ENCODE measurements around the gene HOXA2. TPM values are rescaled to one million over a fixed set of nuclear protein-coding genes. Genes with fewer than 3 reads are reported as not detected.

HOXA2 gene
- total RNA-seq, 1 donor from 2014 or later, result not detected

DNA sequence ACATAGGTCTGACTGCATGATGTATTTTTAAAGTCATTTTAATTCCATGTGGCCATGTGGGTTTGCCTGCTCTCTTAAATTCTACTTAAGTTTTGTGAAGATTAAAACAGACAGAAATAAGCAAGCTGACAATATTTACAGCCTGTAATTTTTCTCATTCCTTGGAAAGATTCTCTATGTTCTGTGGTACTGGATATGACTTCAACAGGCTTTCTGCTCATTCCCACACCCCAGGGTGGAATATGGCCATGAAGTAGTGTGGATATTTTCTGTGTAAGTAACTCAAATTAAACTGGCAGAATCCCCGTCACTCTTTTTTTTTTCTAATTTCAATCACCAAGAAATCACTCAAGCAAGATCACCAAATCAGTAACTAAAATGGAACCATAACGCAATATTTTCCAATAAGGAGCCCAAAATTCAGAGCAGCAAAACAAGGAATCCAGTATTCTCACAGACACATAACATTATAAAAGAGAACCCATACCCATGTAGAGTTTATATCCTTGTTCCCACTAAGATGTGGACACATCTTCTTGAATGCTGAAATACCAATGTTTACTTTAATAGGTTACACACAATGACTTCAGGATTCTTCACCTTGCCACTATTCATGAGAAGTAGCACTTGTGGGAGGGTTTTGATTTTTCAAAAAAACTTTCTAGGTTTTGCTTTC is 35.3 kb upstream of the HOXA2 start:
- Mint-ChIP-seq H3K36me3 (ENCODE audit: low read depth) (peaks cover 3% of the 10 kb centered on the region), H3K27ac (no peak overlapping the region), H3K4me3 (no peak overlapping the region), H3K9me3 (no peaks in the 10 kb centered on the region), H3K4me1 (ENCODE audit: low read depth) (peaks cover 33% of the 10 kb centered on the region), H3K27me3 (ENCODE audit: insufficient read depth) (peaks cover 33% of the 10 kb centered on the region)
- intact Hi-C loops (cut with micrococcal nuclease), result no loop called here
- DNase-seq (ENCODE audit: low spot score), result no peak

DNA sequence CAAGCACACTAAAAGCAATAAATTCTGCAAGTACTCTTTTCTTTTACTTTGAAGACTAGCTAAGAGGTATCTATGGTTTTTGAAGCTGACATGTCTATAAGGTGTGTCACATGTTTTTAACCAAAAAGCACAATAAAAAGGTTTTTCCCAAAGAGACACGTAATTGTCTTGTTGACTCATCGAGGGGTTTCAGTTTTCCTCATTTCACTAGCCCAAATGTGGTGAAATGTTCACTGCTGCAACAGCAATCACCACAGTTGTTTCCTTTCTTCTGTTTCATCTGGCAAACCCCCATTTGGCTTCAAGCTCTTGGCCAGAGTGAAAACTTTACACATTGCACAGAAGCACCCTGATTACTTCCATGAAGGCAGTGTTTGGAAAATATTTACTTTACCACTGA is 31.9 kb upstream of the HOXA2 start:
- H3K27me3 Mint-ChIP-seq (ENCODE audit: insufficient read depth), result peaks cover 36% of the 10 kb centered on the region
- H3K27ac Mint-ChIP-seq, result peak overlapping the region; percentile 30
- peaks cover 3% of the 10 kb centered on the region for H3K36me3 Mint-ChIP-seq (ENCODE audit: low read depth)
- no peak for DNase-seq (ENCODE audit: low spot score)
- intact Hi-C loops (cut with micrococcal nuclease), result loop anchor here (1.0 to 5.0 kb wide), 5 partner anchors 16 to 1018 kb away; partner anchors contain the start of gene SKAP2
- peaks cover 33% of the 10 kb centered on the region for H3K4me1 Mint-ChIP-seq (ENCODE audit: low read depth)
- H3K9me3 Mint-ChIP-seq, result no peaks in the 10 kb centered on the region
- H3K4me3 Mint-ChIP-seq, result peak overlapping the region; percentile 56

DNA sequence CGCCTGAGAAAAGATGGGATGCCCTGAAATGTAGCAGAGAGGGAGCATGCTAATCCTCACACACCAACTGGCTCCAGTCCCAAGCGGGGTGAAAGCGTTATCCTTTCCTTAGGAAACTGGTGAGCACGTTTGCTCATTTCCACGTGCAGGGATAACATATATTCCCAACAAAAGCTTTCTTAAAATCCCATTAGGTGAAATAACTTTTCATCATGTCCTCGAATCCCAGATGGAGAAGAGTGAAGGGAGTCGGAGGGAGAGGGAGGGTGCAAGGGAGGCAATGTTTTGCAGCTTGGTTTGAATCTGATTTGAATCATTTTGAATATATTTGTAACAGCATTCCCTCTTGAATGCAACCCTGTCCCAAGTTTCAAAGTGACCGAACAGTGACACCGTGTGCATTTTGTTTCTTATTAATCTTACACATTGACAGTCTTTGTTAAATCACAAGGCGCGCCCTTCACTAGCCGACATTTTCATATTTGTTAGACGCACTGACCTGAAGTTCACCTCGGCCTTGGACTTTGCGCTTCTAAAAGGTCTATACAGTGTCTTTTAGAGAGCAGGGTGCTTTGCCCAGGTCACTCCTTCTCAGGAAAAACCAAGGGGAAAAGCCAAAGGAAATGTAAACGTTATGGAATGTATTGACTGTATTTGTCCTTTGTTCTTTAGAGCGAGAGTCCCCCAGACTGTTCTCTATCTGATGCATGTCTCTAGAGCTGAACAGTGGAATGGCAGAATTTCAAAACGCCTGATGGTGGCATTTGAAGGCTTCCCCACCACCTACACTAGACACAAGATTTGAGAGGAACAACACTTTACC is 31.1 kb upstream of the HOXA2 start:
- Mint-ChIP-seq H3K4me3 (peak overlapping the region; percentile 20), H3K27ac (peak overlapping the region; percentile 31), H3K4me1 (ENCODE audit: low read depth) (peaks cover 33% of the 10 kb centered on the region), H3K27me3 (ENCODE audit: insufficient read depth) (peaks cover 38% of the 10 kb centered on the region), H3K36me3 (ENCODE audit: low read depth) (peaks cover 3% of the 10 kb centered on the region), H3K9me3 (no peaks in the 10 kb centered on the region)
- no peak for DNase-seq (ENCODE audit: low spot score)
- intact Hi-C loops (cut with micrococcal nuclease), result loop anchor here (1.0 to 5.0 kb wide), 5 partner anchors 17 to 1019 kb away; partner anchors contain the start of gene SKAP2

DNA sequence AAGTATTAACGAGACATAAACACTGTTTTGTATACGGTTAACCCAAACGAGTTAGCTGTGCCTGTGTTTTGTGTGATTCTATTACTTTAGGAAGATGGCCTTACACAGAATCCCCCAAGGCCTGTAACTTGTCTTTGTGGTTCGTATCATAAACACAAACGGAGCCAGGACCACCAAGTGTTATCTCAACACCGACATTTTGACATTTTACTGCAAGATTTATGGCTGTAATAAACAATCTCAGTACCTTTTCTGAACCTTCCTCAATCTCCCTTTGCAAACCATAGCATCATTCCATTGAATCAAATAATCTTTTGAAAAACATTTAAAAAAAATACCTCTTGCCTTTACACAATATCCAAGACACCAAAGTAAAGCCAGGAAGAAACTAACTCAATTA is 30.5 kb upstream of the HOXA2 start:
- intact Hi-C loops (cut with micrococcal nuclease), result loop anchor here (5.0 kb wide), 1 partner anchor 1019 kb away; no protein-coding TSS in a partner anchor
- peaks cover 33% of the 10 kb centered on the region for H3K4me1 Mint-ChIP-seq (ENCODE audit: low read depth)
- peaks cover 3% of the 10 kb centered on the region for H3K36me3 Mint-ChIP-seq (ENCODE audit: low read depth)
- H3K27ac Mint-ChIP-seq, result no peak overlapping the region
- H3K9me3 Mint-ChIP-seq, result no peaks in the 10 kb centered on the region
- peaks cover 39% of the 10 kb centered on the region for H3K27me3 Mint-ChIP-seq (ENCODE audit: insufficient read depth)
- DNase-seq (ENCODE audit: low spot score), result no peak
- no peak overlapping the region for H3K4me3 Mint-ChIP-seq

DNA sequence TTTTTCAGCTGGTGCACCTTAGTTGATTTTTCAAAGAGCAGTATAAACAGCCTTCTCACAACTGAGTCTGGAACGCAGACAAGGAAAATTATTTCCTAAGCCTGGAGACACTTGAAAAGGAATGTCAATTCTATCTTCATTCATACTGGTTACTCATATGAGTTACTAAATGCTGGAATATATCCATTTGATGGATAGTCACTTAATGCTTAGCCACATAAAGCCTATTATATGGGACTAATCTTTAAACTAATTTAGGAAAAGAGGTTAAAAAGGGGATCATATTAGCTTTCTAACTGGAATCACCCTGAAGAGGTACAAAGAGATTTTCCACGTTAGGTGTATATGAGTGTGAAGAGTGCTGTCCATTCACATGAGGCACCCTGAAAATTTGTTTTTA is 29.7 kb upstream of the HOXA2 start:
- Mint-ChIP-seq H3K9me3 (no peaks in the 10 kb centered on the region), H3K27ac (no peak overlapping the region), H3K4me1 (ENCODE audit: low read depth) (peaks cover 33% of the 10 kb centered on the region), H3K36me3 (ENCODE audit: low read depth) (peaks cover 3% of the 10 kb centered on the region), H3K4me3 (no peak overlapping the region), H3K27me3 (ENCODE audit: insufficient read depth) (peaks cover 46% of the 10 kb centered on the region)
- DNase-seq (ENCODE audit: low spot score), result no peak
- intact Hi-C loops (cut with micrococcal nuclease), result loop anchor here (5.0 kb wide), 1 partner anchor 1020 kb away; no protein-coding TSS in a partner anchor

DNA sequence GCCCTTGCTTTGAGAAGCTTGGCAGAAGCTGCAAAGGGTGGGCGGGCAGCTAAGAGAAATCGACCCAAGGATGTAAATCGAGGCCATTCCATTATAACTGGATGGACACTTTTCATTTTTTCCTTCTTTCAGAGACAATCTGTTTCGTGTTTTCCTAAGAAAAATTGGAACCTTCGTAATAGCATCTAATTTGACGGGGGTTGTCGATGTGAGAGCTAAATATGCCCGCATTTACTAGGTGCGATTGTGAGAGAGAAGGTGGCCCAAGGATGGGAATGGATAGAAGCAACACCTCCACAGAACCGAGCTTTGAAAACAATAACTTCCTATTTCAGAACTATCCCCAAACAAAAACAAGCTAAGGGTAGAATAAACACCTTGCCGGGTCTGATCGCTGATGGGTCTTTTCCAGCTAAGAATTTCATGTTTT is 28.9 kb upstream of the HOXA2 start:
- Mint-ChIP-seq H3K27ac (no peak overlapping the region), H3K27me3 (ENCODE audit: insufficient read depth) (peaks cover 49% of the 10 kb centered on the region), H3K36me3 (ENCODE audit: low read depth) (peaks cover 3% of the 10 kb centered on the region), H3K4me1 (ENCODE audit: low read depth) (peaks cover 33% of the 10 kb centered on the region), H3K9me3 (no peaks in the 10 kb centered on the region), H3K4me3 (peak overlapping the region; percentile 33)
- no peak for DNase-seq (ENCODE audit: low spot score)
- intact Hi-C loops (cut with micrococcal nuclease), result loop anchor here (5.0 kb wide), 1 partner anchor 1021 kb away; no protein-coding TSS in a partner anchor

DNA sequence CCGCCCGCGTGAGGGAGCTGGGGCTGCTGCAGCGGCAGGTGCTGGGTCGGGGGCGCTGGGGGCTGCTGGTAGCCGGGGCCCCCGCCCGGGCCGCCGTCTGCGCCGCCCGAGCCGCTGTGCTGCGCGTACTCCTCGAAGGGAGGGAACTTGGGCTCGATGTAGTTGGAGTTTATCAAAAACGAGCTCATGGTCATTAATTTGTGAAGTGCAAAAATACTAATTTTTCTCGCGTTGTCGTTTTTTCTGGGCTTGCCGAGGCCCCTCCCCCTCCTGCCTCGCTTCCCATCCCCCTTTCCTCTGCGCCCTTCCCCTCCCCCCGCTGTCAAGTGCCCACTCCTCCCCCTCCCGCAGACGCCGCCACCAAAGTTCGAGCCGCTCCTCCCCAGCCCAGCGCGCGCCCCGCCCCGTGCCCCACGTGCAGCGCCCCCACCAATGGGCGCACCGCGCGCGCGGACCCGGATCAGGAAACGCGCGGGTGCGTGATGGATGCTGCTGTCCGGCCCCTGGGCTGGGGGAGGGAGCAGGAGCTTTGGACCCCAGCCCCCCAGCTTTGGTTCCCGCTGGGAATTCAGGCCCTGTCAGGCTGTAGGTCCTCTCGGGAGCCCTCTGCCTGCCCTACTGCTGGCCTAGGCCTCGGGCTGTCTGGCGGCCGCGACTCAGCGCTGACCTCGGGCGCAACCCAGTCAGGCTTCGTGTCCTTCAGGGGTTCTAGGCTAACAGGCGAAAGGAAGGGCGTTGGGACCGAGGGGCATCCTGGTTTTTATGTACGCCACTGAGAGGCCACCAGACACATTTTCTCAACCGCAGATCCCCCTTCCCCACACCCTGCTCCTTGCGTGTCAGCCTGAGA is 28.3 kb upstream of the HOXA2 start, which contains the start of gene HOXA4:
Gene HOXA4, minus strand, starts transcription at position 218 of the 850 bp plus-strand sequence. Its CDS starts 24 bp downstream, at position 194.
- H3K4me3 Mint-ChIP-seq, result peak within 1 kb of the TSS; percentile 51
- DNase-seq (ENCODE audit: low spot score), result peak; percentile 67
- no peaks in the 10 kb centered on the region for H3K9me3 Mint-ChIP-seq
- peaks cover 51% of the 10 kb centered on the region for H3K27me3 Mint-ChIP-seq (ENCODE audit: insufficient read depth)
- peaks cover 3% of the 10 kb centered on the region for H3K36me3 Mint-ChIP-seq (ENCODE audit: low read depth)
- peaks cover 27% of the 10 kb centered on the region for H3K4me1 Mint-ChIP-seq (ENCODE audit: low read depth)
- intact Hi-C loops (cut with micrococcal nuclease), result loop anchor here (5.0 kb wide), 1 partner anchor 1022 kb away; no protein-coding TSS in a partner anchor
- no peak within 1 kb of the TSS for H3K27ac Mint-ChIP-seq

DNA sequence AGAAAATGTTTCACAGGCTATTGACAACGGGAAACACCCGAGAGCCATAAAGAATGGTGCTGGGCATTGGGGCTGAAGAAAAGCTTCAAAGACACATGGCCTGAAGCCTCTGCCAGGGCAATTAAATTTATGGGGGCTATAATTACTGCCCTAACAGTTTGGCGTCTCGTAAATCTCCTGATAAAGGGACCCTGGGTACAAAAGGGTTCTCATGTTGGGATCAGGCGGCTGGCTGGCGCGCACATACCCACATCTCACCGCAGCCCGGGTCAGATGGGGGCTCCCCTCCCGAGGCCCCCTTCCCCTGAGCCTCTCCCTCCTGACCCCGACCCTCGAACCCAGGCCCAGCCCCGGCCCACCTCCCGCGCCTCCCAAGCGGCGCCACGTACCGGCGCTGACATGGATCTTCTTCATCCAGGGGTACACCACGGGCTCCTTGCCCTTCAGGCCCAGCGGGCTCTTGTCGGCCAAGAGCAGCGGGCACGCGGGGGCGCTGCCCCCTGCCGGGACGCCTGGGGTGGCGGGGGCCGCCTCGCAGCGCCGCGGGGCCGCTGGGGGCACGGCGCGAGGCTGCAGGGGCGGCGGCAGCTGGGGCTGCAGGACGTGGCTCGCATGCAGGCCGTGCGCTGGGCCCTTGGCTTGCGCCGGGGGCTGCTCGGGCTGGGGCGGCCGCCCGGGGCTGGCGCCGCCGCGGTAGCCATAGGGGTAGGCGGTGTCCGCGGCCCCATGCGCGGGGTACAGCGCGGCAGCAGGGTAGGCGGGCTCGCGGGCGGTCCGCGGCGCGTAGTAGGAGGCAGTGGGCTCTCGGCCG is 27.5 kb upstream of the HOXA2 start:
- H3K9me3 Mint-ChIP-seq, result no peaks in the 10 kb centered on the region

DNA sequence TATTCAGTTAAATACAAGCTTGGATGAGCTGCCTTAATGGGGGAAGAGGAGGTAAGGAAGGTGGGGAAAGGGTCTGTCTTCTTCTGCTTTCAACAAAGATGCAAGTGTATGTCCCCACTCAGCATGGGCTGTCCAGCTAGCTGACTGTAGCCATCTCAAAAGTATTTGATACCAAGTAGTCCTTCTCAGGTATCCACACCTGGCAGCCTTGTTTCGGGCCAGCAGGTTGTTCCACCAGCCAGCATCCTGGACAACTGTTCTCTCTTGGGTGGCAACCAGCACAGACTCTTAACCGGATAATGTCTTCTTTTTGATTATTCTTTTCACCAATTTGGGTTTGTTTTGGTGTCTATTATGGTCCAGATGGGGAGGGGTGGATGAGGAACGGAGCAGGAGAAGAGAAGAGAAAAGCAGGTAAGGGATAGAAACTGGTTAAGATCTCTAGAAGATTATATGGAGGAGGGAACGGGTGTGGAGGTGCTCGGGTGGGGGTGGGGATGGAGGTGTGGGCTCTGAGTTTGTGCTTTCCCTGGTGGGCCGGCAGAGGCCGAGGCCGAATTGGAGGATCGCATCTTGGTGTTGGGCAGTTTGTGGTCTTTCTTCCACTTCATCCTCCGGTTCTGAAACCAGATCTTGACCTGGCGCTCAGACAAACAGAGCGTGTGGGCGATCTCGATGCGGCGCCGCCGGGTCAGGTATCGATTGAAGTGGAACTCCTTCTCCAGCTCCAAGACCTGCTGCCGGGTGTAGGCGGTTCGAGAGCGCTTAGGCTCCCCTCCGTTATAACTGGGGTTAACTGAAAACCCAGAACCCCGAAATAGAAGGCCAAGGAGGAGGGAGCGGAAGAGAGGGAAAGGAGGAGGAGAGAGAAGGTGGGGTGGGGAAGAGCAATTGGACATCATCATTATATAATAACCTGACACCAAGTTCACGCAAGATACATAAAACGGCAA is 26.6 kb upstream of the HOXA2 start:
- Mint-ChIP-seq H3K4me3 (peak overlapping the region; percentile 15), H3K36me3 (ENCODE audit: low read depth) (peaks cover 3% of the 10 kb centered on the region), H3K9me3 (no peaks in the 10 kb centered on the region), H3K27ac (no peak overlapping the region), H3K4me1 (ENCODE audit: low read depth) (peaks cover 10% of the 10 kb centered on the region), H3K27me3 (ENCODE audit: insufficient read depth) (peaks cover 54% of the 10 kb centered on the region)
- intact Hi-C loops (cut with micrococcal nuclease), result no loop called here
- DNase-seq (ENCODE audit: low spot score), result no peak

More for the DNA sequence above, 27.5 kb upstream of the HOXA2 start:
- no peak overlapping the region for H3K27ac Mint-ChIP-seq
- H3K4me3 Mint-ChIP-seq, result peak overlapping the region; percentile 15
- intact Hi-C loops (cut with micrococcal nuclease), result loop anchor here (5.0 kb wide), 1 partner anchor 1022 kb away; no protein-coding TSS in a partner anchor
- H3K4me1 Mint-ChIP-seq (ENCODE audit: low read depth), result peaks cover 19% of the 10 kb centered on the region
- H3K27me3 Mint-ChIP-seq (ENCODE audit: insufficient read depth), result peaks cover 53% of the 10 kb centered on the region
- DNase-seq (ENCODE audit: low spot score), result no peak
- peaks cover 3% of the 10 kb centered on the region for H3K36me3 Mint-ChIP-seq (ENCODE audit: low read depth)

DNA sequence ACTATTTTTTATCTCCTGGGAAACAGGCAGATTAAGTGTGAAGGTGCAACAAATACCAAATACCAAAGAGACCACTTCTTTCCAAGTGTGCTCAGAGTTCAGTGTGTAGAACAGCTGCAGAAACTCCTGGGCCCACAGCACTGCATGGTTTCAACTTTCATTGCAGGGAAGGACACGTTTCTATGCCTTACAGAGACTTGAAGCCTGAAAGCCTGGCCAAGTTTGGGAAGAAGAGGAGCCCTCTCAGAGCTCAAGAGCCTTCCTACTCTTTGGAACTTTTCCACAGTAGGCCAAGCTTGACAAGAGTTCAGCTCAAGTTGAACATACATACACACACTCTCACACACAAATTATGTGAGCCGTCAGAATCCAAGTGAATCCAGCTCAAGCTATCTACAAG is 25.6 kb upstream of the HOXA2 start:
- H3K4me3 Mint-ChIP-seq, result no peak overlapping the region
- H3K36me3 Mint-ChIP-seq (ENCODE audit: low read depth), result no peaks in the 10 kb centered on the region
- H3K4me1 Mint-ChIP-seq (ENCODE audit: low read depth), result peaks cover under 1% of the 10 kb centered on the region
- no peak for DNase-seq (ENCODE audit: low spot score)
- intact Hi-C loops (cut with micrococcal nuclease), result no loop called here
- H3K27me3 Mint-ChIP-seq (ENCODE audit: insufficient read depth), result peaks cover 47% of the 10 kb centered on the region
- no peak overlapping the region for H3K27ac Mint-ChIP-seq
- no peaks in the 10 kb centered on the region for H3K9me3 Mint-ChIP-seq

Data from activated T-helper 1 cell treated with anti-CD3 and anti-CD28 coated beads, Interleukin-12 subunit alpha, Interleukin-12 subunit beta, Interleukin-2, Interleukin-4 antibody, amounts not matched to agents 30 ng/mL and 10 ng/mL and 1 ng/mL, durations not matched to agents 14 hours and 24 hours and 36 hours (primary cell).